ENCODE data around the gene GABRG2.

The GABRG2 gene

GRCh38 chr5:162068412-162068811 lies 839 bp downstream of the GABRG2 start:
- no peak for TF ChIP-seq CTCF (conservative IDR thresholded peaks at IDR 0.05)
- H3K27ac ChIP-seq: no peak overlapping the region

- TF ChIP-seq CTCF (conservative IDR thresholded peaks at IDR 0.05): no peak
Observed at GRCh38 chr5:162068936-162069335, 1.4 kb downstream of the GABRG2 start.

GRCh38 chr5:162078805-162079204 lies 11.2 kb downstream of the GABRG2 start:
- H3K27ac ChIP-seq: no peak overlapping the region
- no peak for TF ChIP-seq CTCF (conservative IDR thresholded peaks at IDR 0.05)

More at GRCh38 chr5:162068936-162069335, 1.4 kb downstream of the GABRG2 start:
- H3K27ac ChIP-seq: no peak overlapping the region

GRCh38 chr5:162091336-162091735 lies 23.8 kb downstream of the GABRG2 start:
- no peak for TF ChIP-seq CTCF (conservative IDR thresholded peaks at IDR 0.05)
- H3K27ac ChIP-seq: no peak overlapping the region

GRCh38 chr5:162096448-162096847 lies 28.9 kb downstream of the GABRG2 start:
- peak; percentile 36 for TF ChIP-seq CTCF (conservative IDR thresholded peaks at IDR 0.05)

GRCh38 chr5:162107591-162107990 lies 40.0 kb downstream of the GABRG2 start:
- TF ChIP-seq CTCF (conservative IDR thresholded peaks at IDR 0.05): no peak

More at GRCh38 chr5:162096448-162096847, 28.9 kb downstream of the GABRG2 start:
- no peak overlapping the region for H3K27ac ChIP-seq

GRCh38 chr5:162119801-162120200 lies 52.2 kb downstream of the GABRG2 start:
- H3K27ac ChIP-seq: no peak overlapping the region
- TF ChIP-seq CTCF (conservative IDR thresholded peaks at IDR 0.05): no peak

More at GRCh38 chr5:162107591-162107990, 40.0 kb downstream of the GABRG2 start:
- no peak overlapping the region for H3K27ac ChIP-seq
